ENCODE data around the gene CD22. TPM values are rescaled to one million over a fixed set of nuclear protein-coding genes. Genes with fewer than 3 reads are reported as not detected.

The CD22 gene
- total RNA-seq, 1 donor from 2014 or later: 0.23 TPM

GRCh38 chr19:35389192-35389861 is 60.3 kb downstream of the CD22 start:
- DNase-seq (ENCODE audit: low read depth): no peak
- TF ChIP-seq CTCF (conservative IDR thresholded peaks at IDR 0.05; ENCODE audit: low read depth, low read length): no peak
- no peak overlapping the region for H3K4me3 ChIP-seq (ENCODE audit: low read depth, low read length)

- H3K4me3 ChIP-seq (ENCODE audit: low read depth, low read length): no peak overlapping the region
- no peak for DNase-seq (ENCODE audit: low read depth)
- TF ChIP-seq CTCF (conservative IDR thresholded peaks at IDR 0.05; ENCODE audit: low read depth, low read length): no peak
Measured at GRCh38 chr19:35392742-35393715, 64.0 kb downstream of the CD22 start.

- no peak for TF ChIP-seq CTCF (conservative IDR thresholded peaks at IDR 0.05; ENCODE audit: low read depth, low read length)
- no peak for DNase-seq (ENCODE audit: low read depth)
- H3K4me3 ChIP-seq (ENCODE audit: low read depth, low read length): no peak overlapping the region
Measured at GRCh38 chr19:35395382-35396199, 66.6 kb downstream of the CD22 start.

GRCh38 chr19:35396240-35396885 is 67.4 kb downstream of the CD22 start:
- DNase-seq (ENCODE audit: low read depth): no peak
- TF ChIP-seq CTCF (conservative IDR thresholded peaks at IDR 0.05; ENCODE audit: low read depth, low read length): no peak
- no peak overlapping the region for H3K4me3 ChIP-seq (ENCODE audit: low read depth, low read length)

Other genes starting within 250 kb of the CD22 start
- 1.0 TPM in 1 of 2 replicates, not detected in the other for gene FXYD3, start 213.4 kb upstream of the CD22 start, total RNA-seq
- not detected in 2 replicates for gene LGI4, start 194.1 kb upstream of the CD22 start, total RNA-seq
- gene FXYD1, start 190.4 kb upstream of the CD22 start, total RNA-seq: not detected in 2 replicates
- not detected in 2 replicates for gene FXYD7, start 185.9 kb upstream of the CD22 start, total RNA-seq
- 107 and 167 TPM in 2 replicates for gene FXYD5, start 174.5 kb upstream of the CD22 start, total RNA-seq
- not detected in 2 replicates for gene FAM187B, start 100.4 kb upstream of the CD22 start, total RNA-seq
- gene LSR, start 80.2 kb upstream of the CD22 start, total RNA-seq: 97.1 and 106 TPM in 2 replicates
- 62.9 and 67.6 TPM in 2 replicates for gene USF2, start 60.2 kb upstream of the CD22 start, total RNA-seq
- gene HAMP, start 46.7 kb upstream of the CD22 start, total RNA-seq: not detected in 2 replicates
- 3.8 TPM in 1 of 2 replicates, not detected in the other for gene MAG, start 37.0 kb upstream of the CD22 start, total RNA-seq
- gene FFAR1, start 18.7 kb downstream of the CD22 start, total RNA-seq: 0.06 TPM in 1 of 2 replicates, not detected in the other
- not detected in 2 replicates for gene FFAR3, start 29.3 kb downstream of the CD22 start, total RNA-seq
- gene GPR42, start 41.9 kb downstream of the CD22 start, total RNA-seq: not detected in 2 replicates
- gene FFAR2, start 119.1 kb downstream of the CD22 start, total RNA-seq: not detected in 2 replicates
- gene KRTDAP, start 161.3 kb downstream of the CD22 start, total RNA-seq: not detected in 2 replicates
- gene DMKN, start 184.5 kb downstream of the CD22 start, total RNA-seq: 195 and 200 TPM in 2 replicates
- gene SBSN, start 199.1 kb downstream of the CD22 start, total RNA-seq: not detected in 2 replicates
- not detected in 2 replicates for gene GAPDHS, start 204.3 kb downstream of the CD22 start, total RNA-seq
- 157 and 167 TPM in 2 replicates for gene TMEM147, start 216.4 kb downstream of the CD22 start, total RNA-seq
- not detected in 2 replicates for gene ATP4A, start 234.5 kb downstream of the CD22 start, total RNA-seq

Data from epithelial cell of proximal tubule (primary cell).